BJ (cell line): Measurements from ENCODE around the gene WASF2. TPM values are rescaled to one million over a fixed set of nuclear protein-coding genes. Genes with fewer than 3 reads are reported as not detected.

Experiments
- CTCF ChIA-PET: fragments of 350-600 bp; formaldehyde crosslinking; extraction: SDS; loops from one replicate; lab custom pipeline; 2021; ENCODE audit warnings: antibody characterized with exemption, inconsistent platforms; lab: Yijun Ruan, JAX
- POLR2A ChIA-PET: fragments of 300-600 bp; sonication (Branson Sonifier 250); formaldehyde crosslinking; extraction: SDS; loops from one replicate; lab custom pipeline; 2021; ENCODE audit warnings: antibody characterized with exemption; lab: Charles Lee
- DNase-seq: peaks from one replicate; pipeline ENCODE4 v3.0.0-alpha.2; 2011; ENCODE audit warnings: low read depth
- H3K27me3 ChIP-seq: 2 replicates; pipeline ENCODE4 v1.6.0; 2011; ENCODE audit warnings: low read length; ENCODE audit not compliant: control insufficient read depth, insufficient read depth
- H3K36me3 ChIP-seq: 2 replicates; pipeline ENCODE4 v1.5.1; 2011; ENCODE audit warnings: low read length; ENCODE audit not compliant: control insufficient read depth, insufficient read depth
- H3K4me3 ChIP-seq: 2 replicates; pipeline ENCODE4 v1.5.1; 2011; ENCODE audit warnings: low read depth, mild to moderate bottlenecking, control low read depth, low read length
- polyA plus RNA-seq: library from polyadenylated mRNA; depleted of rRNA; stranded (reverse); fragments of >200 nt; gene quantifications from 2 replicates; pipeline ENCODE4 v1.2.3, GENCODE V29; 2011
- TF ChIP-seq, protein P1 (sequence below): IDR thresholded peaks from 2 replicates; pipeline ENCODE4 v1.5.1; 2011; ENCODE audit warnings: low read depth, mild to moderate bottlenecking, control low read depth, inconsistent platforms, low read length, moderate library complexity; ENCODE audit not compliant: insufficient read depth

The WASF2 gene
- polyA plus RNA-seq, 1 experiment: 56.5 TPM

DNA sequence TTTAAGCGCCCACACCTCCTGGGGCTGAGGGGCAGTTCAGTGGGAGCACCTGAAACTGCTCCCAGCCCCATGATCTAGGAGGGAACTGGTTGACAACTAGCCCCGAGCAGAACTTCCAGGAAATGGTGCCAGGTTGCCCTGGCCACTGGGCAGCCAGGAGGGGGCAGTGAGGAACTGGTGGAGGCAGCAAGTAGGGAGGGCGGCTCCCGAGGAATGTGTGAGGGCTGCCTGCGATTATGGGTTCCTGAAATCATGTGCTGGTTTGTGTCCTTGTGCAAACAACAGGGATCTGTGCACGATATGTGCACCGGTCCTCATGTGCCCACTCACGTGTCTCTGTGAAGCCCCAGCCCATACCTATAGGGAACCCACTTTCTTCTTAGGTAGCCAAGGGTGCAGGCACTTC, 87.6 kb downstream of the WASF2 start:
- POLR2A ChIA-PET: interaction anchor here (0.5 to 0.6 kb wide), 2 partner anchors 193 to 456 kb away, joined by 3 read pairs; no protein-coding TSS in a partner anchor

DNA sequence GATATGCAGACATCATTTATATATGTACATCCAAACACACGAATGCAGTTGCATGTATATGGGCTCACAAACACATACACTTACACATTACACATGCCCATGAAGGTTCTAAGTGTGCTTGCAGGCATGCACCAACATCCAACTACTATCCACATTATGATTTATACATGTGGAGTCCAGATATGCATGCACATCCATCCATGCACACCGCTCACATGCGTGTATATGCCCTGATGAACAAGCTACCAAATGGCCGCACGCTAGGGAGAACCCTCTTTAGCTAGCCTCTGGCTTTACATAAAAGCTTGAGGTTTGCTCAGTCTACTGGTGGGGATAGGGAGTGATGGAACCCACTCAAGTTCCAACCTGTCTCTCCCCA, 89.0 kb downstream of the WASF2 start:
- POLR2A ChIA-PET: no interaction called here
- TF ChIP-seq, protein P1, sequence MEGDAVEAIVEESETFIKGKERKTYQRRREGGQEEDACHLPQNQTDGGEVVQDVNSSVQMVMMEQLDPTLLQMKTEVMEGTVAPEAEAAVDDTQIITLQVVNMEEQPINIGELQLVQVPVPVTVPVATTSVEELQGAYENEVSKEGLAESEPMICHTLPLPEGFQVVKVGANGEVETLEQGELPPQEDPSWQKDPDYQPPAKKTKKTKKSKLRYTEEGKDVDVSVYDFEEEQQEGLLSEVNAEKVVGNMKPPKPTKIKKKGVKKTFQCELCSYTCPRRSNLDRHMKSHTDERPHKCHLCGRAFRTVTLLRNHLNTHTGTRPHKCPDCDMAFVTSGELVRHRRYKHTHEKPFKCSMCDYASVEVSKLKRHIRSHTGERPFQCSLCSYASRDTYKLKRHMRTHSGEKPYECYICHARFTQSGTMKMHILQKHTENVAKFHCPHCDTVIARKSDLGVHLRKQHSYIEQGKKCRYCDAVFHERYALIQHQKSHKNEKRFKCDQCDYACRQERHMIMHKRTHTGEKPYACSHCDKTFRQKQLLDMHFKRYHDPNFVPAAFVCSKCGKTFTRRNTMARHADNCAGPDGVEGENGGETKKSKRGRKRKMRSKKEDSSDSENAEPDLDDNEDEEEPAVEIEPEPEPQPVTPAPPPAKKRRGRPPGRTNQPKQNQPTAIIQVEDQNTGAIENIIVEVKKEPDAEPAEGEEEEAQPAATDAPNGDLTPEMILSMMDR: no peak

More for the DNA sequence above, 87.6 kb downstream of the WASF2 start:
- TF ChIP-seq, protein P1: peak; percentile 79
- DNase-seq: no peak
- Histone ChIP-seq H3K27me3 (no peaks in the 10 kb centered on the region), H3K36me3 (peaks cover 4% of the 10 kb centered on the region), H3K4me3 (no peak overlapping the region)
- CTCF ChIA-PET: interaction anchor here (0.6 to 11.9 kb wide), 24 partner anchors 9 to 360 kb away, joined by 3 to 353 read pairs (median 4); partner anchors contain the start of gene AHDC1

GRCh38 chr1:27400082-27400962, 89.6 kb downstream of the WASF2 start:
- Histone ChIP-seq H3K36me3 (peaks cover 1% of the 10 kb centered on the region; the same call in 1 of the 2 replicates), H3K27me3 (no peaks in the 10 kb centered on the region), H3K4me3 (no peak overlapping the region)
- TF ChIP-seq, protein P1: no peak
- ChIA-PET CTCF (interaction anchor here (1.3 to 11.9 kb wide), 7 partner anchors 12 to 263 kb away, joined by 3 to 353 read pairs (median 7); partner anchors contain the start of gene AHDC1), POLR2A (interaction anchor here (0.6 kb wide), 1 partner anchor 103 kb away, joined by 4 read pairs; no protein-coding TSS in a partner anchor)
- DNase-seq: no peak

More for the DNA sequence above, 89.0 kb downstream of the WASF2 start:
- CTCF ChIA-PET: interaction anchor here (1.0 to 11.9 kb wide), 9 partner anchors 15 to 296 kb away, joined by 3 to 353 read pairs (median 5); partner anchors contain the start of gene AHDC1
- Histone ChIP-seq H3K4me3 (no peak overlapping the region), H3K36me3 (peaks cover 1% of the 10 kb centered on the region; the same call in 1 of the 2 replicates), H3K27me3 (no peaks in the 10 kb centered on the region)
- no peak for DNase-seq

DNA sequence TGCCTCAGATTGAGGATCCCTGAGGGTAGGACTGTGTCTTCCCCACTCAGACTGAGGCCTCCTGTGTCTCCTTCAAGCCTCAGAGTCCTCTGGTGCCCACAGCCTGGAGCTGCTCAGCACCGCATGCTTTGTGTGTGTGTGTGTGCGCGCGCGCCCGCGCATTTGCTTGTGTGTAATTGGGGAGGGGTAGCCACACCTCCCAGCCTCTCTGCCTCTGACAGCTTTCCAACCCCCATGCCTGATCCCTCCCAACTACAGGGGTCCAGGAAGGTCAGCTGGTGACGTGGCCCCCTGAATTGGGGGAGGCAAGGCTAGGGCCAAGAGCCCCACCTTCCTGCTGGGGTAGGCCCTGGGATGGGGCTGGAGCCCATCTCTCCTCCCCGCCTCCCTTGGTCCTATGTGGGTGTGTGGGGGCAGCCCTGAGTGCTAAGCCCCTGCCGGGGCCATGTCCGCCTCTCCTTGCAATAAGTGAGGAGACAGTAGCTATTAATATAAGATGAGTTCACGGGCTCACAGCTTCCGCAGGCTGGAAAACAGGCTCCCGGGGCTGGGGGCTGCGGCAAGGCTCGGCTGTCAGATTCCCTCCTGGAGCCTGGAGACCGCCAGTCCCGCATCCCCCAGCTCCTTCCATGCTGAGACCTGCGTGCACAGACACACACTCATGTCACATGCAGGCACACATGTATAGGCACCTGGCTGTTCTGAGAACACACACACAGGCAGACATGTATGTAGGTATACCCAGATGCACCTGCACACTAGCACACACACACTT, 90.5 kb downstream of the WASF2 start:
- POLR2A ChIA-PET: interaction anchor here (0.6 kb wide), 1 partner anchor 103 kb away, joined by 4 read pairs; no protein-coding TSS in a partner anchor
- Histone ChIP-seq H3K4me3 (no peak overlapping the region), H3K27me3 (no peaks in the 10 kb centered on the region), H3K36me3 (no peaks in the 10 kb centered on the region)
- DNase-seq: no peak
- CTCF ChIA-PET: interaction anchor here (0.9 to 11.9 kb wide), 9 partner anchors 11 to 265 kb away, joined by 3 to 353 read pairs (median 6); partner anchors contain the start of gene AHDC1
- TF ChIP-seq, protein P1: no peak
